ENCODE measurements around the gene SP3. TPM values are rescaled to one million over a fixed set of nuclear protein-coding genes. Genes with fewer than 3 reads are reported as not detected.
A peak's percentile ranks its signal among the peaks of the same experiment; 100 is the strongest.

SP3 gene
- total RNA-seq, 3 donors from 2014 or later, result 104 to 174 (median 134) TPM

GRCh38 chr2:173964565-173965371 lies 405 bp downstream of the SP3 start:
- Histone ChIP-seq H3K27ac (peak overlapping the region; percentile 99), H3K9me3 (peaks cover 0 to 5% of the 10 kb centered on the region in 2 donors), H3K4me1 (peaks cover 0 to 8% of the 10 kb centered on the region in 2 donors), H3K27me3 (no peaks in the 10 kb centered on the region), H3K36me3 (no peaks in the 10 kb centered on the region), H3K4me3 (peak overlapping the region; percentile 83 to 99 (median 98))
- intact Hi-C loops (cut with DNase I; ENCODE audit: low total_unique reads), result no loop called here
- peak in 2 of 3 donors; percentile 49 to 72 for TF ChIP-seq POLR2AphosphoS5 (IDR thresholded peaks at IDR 0.05)
- peak; percentile 20 for TF ChIP-seq POLR2A (IDR thresholded peaks at IDR 0.05)
- no peak for TF ChIP-seq CTCF (IDR thresholded peaks at IDR 0.05)
- peak; percentile 80 to 90 for DNase-seq (ENCODE audit: low spot score in 2 of 2)

GRCh38 chr2:173963817-173964564 lies 1.2 kb downstream of the SP3 start:
- H3K4me3 ChIP-seq, result peak overlapping the region; percentile 83 to 99 (median 98)
- no peaks in the 10 kb centered on the region for H3K36me3 ChIP-seq
- DNase-seq (ENCODE audit: low spot score in 2 of 2), result peak; percentile 87 to 88
- peaks cover 0 to 5% of the 10 kb centered on the region in 2 donors for H3K9me3 ChIP-seq
- intact Hi-C loops (cut with DNase I; ENCODE audit: low total_unique reads), result no loop called here
- no peaks in the 10 kb centered on the region for H3K27me3 ChIP-seq
- peaks cover 0 to 8% of the 10 kb centered on the region in 2 donors for H3K4me1 ChIP-seq
- peak; percentile 7 to 46 (median 40) for TF ChIP-seq POLR2AphosphoS5 (IDR thresholded peaks at IDR 0.05)
- TF ChIP-seq CTCF (IDR thresholded peaks at IDR 0.05), result no peak
- peak overlapping the region; percentile 99 for H3K27ac ChIP-seq

- DNase-seq (ENCODE audit: low spot score in 2 of 2), result peak in 1 of 2 donors; percentile 49
- Histone ChIP-seq H3K27ac (peak overlapping the region; percentile 99), H3K4me3 (peak overlapping the region; percentile 83 to 99 (median 98)), H3K36me3 (no peaks in the 10 kb centered on the region), H3K4me1 (peaks cover 0 to 8% of the 10 kb centered on the region in 2 donors), H3K9me3 (peaks cover 0 to 5% of the 10 kb centered on the region in 2 donors), H3K27me3 (no peaks in the 10 kb centered on the region)
- intact Hi-C loops (cut with DNase I; ENCODE audit: low total_unique reads), result no loop called here
- no peak for TF ChIP-seq POLR2AphosphoS5 (IDR thresholded peaks at IDR 0.05)
- peak; percentile 29 to 59 (median 48) for TF ChIP-seq CTCF (IDR thresholded peaks at IDR 0.05)
Observed at GRCh38 chr2:173963323-173963816, 1.8 kb downstream of the SP3 start.

- H3K27ac ChIP-seq, result peak overlapping the region; percentile 99
- H3K9me3 ChIP-seq, result peaks cover 0 to 5% of the 10 kb centered on the region in 2 donors
- DNase-seq (ENCODE audit: low spot score in 2 of 2), result no peak
- peaks cover 0 to 11% of the 10 kb centered on the region in 2 donors for H3K4me1 ChIP-seq
- H3K27me3 ChIP-seq, result no peaks in the 10 kb centered on the region
- H3K36me3 ChIP-seq, result no peaks in the 10 kb centered on the region
- TF ChIP-seq CTCF (IDR thresholded peaks at IDR 0.05) (no peak), POLR2AphosphoS5 (IDR thresholded peaks at IDR 0.05) (no peak), POLR2A (IDR thresholded peaks at IDR 0.05) (no peak)
- peak overlapping the region; percentile 83 to 99 (median 98) for H3K4me3 ChIP-seq
- intact Hi-C loops (cut with DNase I; ENCODE audit: low total_unique reads), result no loop called here
Observed at GRCh38 chr2:173962583-173963110, 2.5 kb downstream of the SP3 start.
